Measurements from ENCODE around the gene TBL3.

Gene TBL3

GRCh38 chr16:1999866-2000514, 28.1 kb downstream of the TBL3 start:
- Histone ChIP-seq H3K4me3 (ENCODE audit: low read length, poor library complexity, severe bottlenecking) (no peak overlapping the region), H3K9ac (ENCODE audit: low read depth, low read length, poor library complexity, severe bottlenecking) (no peak overlapping the region), H3K4me2 (ENCODE audit: low read depth, low read length, poor library complexity, severe bottlenecking) (no peak overlapping the region), H3K4me1 (ENCODE audit: insufficient read depth, low read length, poor library complexity, severe bottlenecking) (no peaks in the 10 kb centered on the region), H3K9me3 (ENCODE audit: insufficient read depth, low read depth, low read length) (no peaks in the 10 kb centered on the region), H3K79me2 (ENCODE audit: insufficient read depth, low read length) (peaks cover 11% of the 10 kb centered on the region; the same call in 1 of the 2 replicates), H4K20me1 (ENCODE audit: insufficient read depth, low read length, poor library complexity, severe bottlenecking) (peaks cover 4% of the 10 kb centered on the region), H3K36me3 (ENCODE audit: insufficient read depth, low read length) (peaks cover 31% of the 10 kb centered on the region; the same call in 1 of the 2 replicates), H3F3A (ENCODE audit: low read depth) (no peaks in the 10 kb centered on the region), H3K27me3 (ENCODE audit: insufficient read depth, low read length, poor library complexity, severe bottlenecking) (no peaks in the 10 kb centered on the region), H3K9me2 (replicated peaks; ENCODE audit: low read depth, low read length) (no peaks in the 10 kb centered on the region), H2AFZ (ENCODE audit: low read length) (no peak overlapping the region)
- TF ChIP-seq EZH2phosphoT487 (IDR thresholded peaks at IDR 0.05; ENCODE audit: borderline replicate concordance), result no peak
- TF ChIP-seq CTCF (conservative IDR thresholded peaks at IDR 0.05; ENCODE audit: low read length), result no peak

GRCh38 chr16:2001035-2001434, 29.2 kb downstream of the TBL3 start:
- TF ChIP-seq EZH2phosphoT487 (IDR thresholded peaks at IDR 0.05; ENCODE audit: borderline replicate concordance), result no peak
- no peak for TF ChIP-seq CTCF (conservative IDR thresholded peaks at IDR 0.05; ENCODE audit: low read length)
- Histone ChIP-seq H4K20me1 (ENCODE audit: insufficient read depth, low read length, poor library complexity, severe bottlenecking) (peaks cover 4% of the 10 kb centered on the region), H3K4me2 (ENCODE audit: low read depth, low read length, poor library complexity, severe bottlenecking) (no peak overlapping the region), H2AFZ (ENCODE audit: low read length) (no peak overlapping the region), H3K27me3 (ENCODE audit: insufficient read depth, low read length, poor library complexity, severe bottlenecking) (no peaks in the 10 kb centered on the region), H3K4me1 (ENCODE audit: insufficient read depth, low read length, poor library complexity, severe bottlenecking) (no peaks in the 10 kb centered on the region), H3K79me2 (ENCODE audit: insufficient read depth, low read length) (peaks cover 21% of the 10 kb centered on the region; the same call in 1 of the 2 replicates), H3K9me3 (ENCODE audit: insufficient read depth, low read depth, low read length) (no peaks in the 10 kb centered on the region), H3K9ac (ENCODE audit: low read depth, low read length, poor library complexity, severe bottlenecking) (no peak overlapping the region), H3K4me3 (ENCODE audit: low read length, poor library complexity, severe bottlenecking) (no peak overlapping the region), H3K9me2 (replicated peaks; ENCODE audit: low read depth, low read length) (no peaks in the 10 kb centered on the region), H3F3A (ENCODE audit: low read depth) (no peaks in the 10 kb centered on the region), H3K36me3 (ENCODE audit: insufficient read depth, low read length) (peaks cover 31% of the 10 kb centered on the region; the same call in 1 of the 2 replicates)

- H4K20me1 ChIP-seq (ENCODE audit: insufficient read depth, low read length, poor library complexity, severe bottlenecking), result peaks cover 4% of the 10 kb centered on the region
- peaks cover 31% of the 10 kb centered on the region; the same call in 1 of the 2 replicates for H3K36me3 ChIP-seq (ENCODE audit: insufficient read depth, low read length)
These were observed 29.9 kb downstream of the TBL3 start for GRCh38 chr16:2001456-2002355.

More at GRCh38 chr16:2001456-2002355, 29.9 kb downstream of the TBL3 start:
- Histone ChIP-seq H3F3A (ENCODE audit: low read depth) (no peaks in the 10 kb centered on the region), H3K4me3 (ENCODE audit: low read length, poor library complexity, severe bottlenecking) (no peak overlapping the region), H3K9me2 (replicated peaks; ENCODE audit: low read depth, low read length) (no peaks in the 10 kb centered on the region), H3K4me1 (ENCODE audit: insufficient read depth, low read length, poor library complexity, severe bottlenecking) (no peaks in the 10 kb centered on the region), H3K79me2 (ENCODE audit: insufficient read depth, low read length) (peaks cover 28% of the 10 kb centered on the region), H3K27me3 (ENCODE audit: insufficient read depth, low read length, poor library complexity, severe bottlenecking) (no peaks in the 10 kb centered on the region), H2AFZ (ENCODE audit: low read length) (no peak overlapping the region), H3K4me2 (ENCODE audit: low read depth, low read length, poor library complexity, severe bottlenecking) (no peak overlapping the region), H3K9me3 (ENCODE audit: insufficient read depth, low read depth, low read length) (no peaks in the 10 kb centered on the region), H3K9ac (ENCODE audit: low read depth, low read length, poor library complexity, severe bottlenecking) (no peak overlapping the region)
- TF ChIP-seq CTCF (conservative IDR thresholded peaks at IDR 0.05; ENCODE audit: low read length), result no peak
- TF ChIP-seq EZH2phosphoT487 (IDR thresholded peaks at IDR 0.05; ENCODE audit: borderline replicate concordance), result no peak
